Activated naive CD4-positive, alpha-beta T cell (primary cell): ENCODE data around the gene SLC30A2.

ENCODE experiments used
- DNase-seq, 4 experiments: peaks; one replicate each; lab custom pipeline; 2025; lab: John Stamatoyannopoulos, UW

SLC30A2 gene

DNA sequence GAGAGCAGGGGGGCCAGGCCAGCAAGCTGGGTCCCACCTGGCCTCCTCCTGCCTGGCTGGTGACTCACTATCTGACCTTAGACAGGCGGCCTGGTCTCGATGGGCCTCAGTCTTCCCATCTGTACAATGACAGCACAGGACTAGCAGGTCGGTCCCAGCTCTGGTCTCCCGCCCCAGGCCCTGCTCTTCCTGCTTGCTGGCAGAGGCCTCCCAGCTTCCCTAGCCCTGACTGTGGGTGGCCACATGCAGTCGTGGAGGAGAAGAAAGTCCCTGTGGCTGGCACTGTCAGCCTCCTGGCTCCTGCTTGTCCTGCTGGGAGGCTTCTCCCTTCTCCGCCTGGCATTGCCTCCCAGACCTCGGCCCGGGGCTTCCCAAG lies 23.5 kb downstream of the SLC30A2 start:
- no peak for DNase-seq

DNA sequence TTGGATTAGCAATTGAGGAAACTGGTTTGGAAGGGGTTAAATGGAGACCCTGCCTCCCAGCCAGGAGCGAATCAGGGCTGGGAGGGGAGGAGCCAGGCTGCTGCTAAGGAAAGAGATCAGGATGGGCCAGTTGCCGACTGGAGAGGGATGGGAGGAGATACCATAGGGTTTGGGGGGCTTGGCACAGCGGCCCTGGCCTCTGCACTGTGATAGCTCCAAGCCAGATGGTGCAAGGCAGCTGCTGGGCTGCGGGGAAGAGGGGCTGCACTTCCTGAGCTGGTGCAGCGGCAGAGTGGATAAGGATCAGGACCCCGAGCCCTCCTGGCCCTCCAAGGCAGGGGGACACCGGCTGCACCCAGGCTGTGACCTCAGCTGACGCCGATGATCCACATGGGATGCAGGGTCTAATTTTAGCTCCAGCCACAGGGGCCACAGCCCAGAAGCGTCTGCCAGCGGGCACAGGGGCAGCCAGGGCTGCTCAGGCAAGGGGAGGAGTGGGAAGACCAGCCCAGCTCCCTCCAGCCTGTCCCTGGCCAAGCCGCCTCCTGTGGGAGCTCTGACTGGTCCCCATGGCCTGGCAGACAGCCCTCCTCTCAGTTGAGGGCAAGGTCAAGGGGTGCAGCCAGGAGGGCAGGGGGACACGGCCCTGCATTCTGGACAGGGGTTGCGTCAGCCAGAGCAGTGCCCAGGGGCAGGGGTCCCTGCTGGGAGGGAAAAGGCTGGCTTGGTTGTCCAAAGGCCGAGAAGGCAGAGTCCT lies 24.1 kb downstream of the SLC30A2 start, which contains the start of gene EXTL1:
Gene EXTL1 (plus strand): TSS at position 129 of the 757 bp plus-strand sequence. CDS start 872 bp downstream, outside the sequence.
- no peak for DNase-seq

DNA sequence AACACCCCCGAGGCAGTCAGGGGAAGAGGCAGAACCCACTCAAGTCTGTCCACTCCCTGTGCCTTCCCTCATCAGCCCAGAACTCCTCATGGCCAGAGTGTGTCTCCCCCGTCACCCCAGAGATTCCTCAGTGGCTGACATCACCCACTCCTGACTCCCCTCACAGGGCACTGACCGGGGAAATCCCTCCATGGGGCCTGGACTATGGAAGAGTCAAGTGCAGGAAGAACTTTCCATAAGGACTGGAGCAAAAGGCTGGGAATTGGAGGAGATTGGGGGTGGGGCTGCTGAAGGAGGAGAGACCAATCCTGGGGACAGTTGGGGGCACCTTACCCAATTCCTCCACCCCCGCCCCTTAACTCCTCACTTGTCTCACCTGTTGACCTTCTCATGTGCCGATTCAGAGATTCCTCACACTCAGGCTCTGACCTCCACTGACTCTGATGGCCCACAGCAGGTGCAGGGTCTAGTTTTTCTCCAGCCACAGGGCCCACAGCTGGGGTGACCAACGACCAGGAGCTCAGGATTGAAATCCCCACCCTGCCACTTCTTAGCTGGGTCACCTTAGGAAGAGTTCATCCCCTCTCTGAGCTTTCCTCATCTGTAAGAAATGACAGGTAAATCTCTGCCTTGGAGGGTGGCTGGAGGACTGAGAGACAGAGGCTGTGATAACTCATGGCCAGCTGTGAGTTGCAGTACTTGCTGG lies 24.8 kb downstream of the SLC30A2 start:
- DNase-seq = no peak

DNA sequence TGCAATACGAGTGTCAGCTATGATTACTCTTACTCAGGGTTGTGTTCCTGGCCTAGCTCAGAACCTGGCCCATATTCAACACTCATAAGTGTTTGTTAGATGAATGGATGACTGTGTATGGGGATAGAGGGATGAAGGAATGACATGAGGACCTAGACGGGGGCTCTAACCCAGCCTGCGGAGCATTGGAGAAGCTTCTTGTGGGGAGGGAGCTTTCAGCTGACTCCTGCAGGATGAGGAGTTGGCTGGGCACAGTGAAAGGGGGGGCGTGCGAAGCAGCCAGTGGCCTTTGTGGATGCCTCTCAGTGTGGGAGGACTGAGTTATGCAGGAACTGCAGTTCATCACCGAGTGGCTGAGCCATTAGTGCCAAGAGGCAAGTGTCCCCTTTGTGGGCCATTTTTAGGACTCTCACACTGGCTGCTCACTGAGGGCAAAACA lies 25.6 kb downstream of the SLC30A2 start:
- DNase-seq = no peak

DNA sequence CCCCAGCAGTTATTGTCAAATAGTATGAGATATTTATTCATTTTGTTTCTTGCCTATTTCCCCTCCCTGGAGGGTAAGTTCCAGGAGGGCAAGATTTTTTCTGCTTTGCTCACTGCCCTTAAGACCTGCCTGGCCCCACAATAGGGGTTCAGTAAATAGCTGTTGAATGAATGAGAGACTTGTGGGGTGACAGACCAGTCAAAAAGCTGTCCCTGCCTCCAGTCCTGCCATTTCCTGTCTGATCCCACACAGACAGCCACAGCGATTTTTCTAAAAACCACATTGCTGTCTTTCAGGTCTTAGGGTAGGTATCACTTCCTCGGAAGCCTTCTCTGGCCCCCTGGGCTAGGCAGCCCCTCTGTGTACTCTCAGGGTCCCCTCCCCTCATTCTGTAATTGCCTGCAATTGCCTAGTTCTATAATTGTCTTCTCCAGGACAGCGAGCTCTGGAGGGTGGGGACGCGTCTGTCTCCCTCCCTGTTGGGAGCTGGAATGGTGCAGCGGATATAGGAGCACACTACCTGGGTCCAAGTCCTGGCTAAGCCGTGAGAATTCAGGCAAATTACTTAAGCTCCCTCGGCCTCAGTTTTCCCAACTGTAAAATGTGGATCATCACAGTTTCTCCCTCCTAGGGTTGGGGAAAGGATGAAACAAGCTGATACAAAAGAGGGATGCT lies 26.1 kb downstream of the SLC30A2 start:
- DNase-seq = no peak

DNA sequence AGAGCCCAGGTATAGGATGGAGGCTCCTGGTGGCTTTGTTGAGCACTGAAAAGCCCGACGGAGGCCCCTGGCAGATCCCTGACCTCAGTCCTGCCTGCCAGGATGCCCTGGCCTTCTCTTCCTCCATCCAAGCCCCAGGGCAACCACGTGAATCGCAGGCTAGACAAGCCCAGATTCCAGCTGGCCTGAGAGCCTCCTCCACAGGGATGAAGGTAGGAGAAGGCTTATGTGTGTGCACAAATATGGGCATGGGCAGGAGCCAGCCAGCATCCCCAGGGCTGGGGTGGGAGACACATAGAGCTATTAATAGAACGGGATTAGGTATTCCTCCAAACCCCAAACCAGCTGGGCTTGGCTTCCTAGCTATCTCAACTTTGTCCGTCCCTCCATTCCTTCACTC lies 28.3 kb downstream of the SLC30A2 start:
- no peak for DNase-seq

DNA sequence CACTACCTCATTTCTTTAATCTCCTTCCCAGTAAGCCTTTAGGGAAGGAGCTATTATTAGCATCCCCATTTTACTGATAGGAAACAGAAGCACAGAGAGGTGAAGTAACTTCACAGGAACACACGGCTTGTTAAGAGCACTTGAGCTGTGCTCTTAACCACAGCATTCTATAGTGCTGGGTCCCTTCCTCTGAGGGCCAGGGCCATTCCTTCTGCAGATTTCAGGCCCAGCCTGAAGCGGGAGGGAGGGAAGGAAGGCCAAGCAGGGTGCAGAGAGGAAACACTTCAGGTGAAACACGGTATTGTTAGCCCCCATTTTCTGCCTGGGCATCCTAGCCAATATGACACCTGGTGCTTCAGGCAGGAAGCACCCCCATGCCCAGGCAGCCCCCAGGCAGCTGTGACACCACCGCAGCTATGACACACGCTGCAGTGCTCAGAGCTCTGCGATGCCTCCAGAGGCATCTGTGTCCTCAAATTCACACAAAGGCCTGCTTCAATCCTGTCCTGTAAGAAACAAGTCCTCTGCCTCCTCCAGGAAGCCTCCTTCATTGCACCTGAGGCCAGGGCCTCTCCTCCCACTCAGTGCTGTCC lies 28.9 kb downstream of the SLC30A2 start:
- DNase-seq = no peak

DNA sequence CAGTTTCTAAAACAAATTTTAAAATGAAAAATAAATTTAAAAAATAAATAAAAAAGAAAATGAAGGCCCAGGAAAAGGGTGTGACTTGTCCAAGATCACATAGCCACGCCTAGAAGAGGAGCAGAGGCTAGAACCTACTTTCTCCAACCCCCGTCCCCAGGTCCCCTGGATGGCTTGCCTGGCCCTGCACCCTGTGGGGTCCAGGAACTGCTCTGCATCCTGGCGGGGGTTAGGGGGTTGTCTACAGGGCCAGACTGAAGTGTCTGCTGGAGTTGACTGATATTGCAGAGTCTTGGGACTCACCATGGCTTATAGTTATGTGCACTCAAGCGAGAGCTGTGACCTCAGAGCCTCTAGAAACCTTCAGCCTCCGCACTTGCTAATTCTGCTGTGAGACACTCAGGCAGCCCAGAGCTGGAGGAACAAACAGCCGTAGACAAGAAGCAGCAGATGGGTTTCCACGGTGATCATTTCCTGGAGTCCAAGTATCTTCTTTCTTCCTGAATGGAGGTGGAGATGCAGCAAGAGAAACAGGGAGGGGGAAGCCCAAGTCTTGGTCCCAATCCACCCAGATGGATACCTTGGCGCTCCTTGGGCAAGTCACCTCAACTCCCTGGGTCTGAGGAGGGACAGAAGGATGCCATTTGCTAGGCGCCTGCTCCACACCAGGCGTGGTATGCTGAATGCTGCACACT lies 29.5 kb downstream of the SLC30A2 start:
- no peak for DNase-seq

DNA sequence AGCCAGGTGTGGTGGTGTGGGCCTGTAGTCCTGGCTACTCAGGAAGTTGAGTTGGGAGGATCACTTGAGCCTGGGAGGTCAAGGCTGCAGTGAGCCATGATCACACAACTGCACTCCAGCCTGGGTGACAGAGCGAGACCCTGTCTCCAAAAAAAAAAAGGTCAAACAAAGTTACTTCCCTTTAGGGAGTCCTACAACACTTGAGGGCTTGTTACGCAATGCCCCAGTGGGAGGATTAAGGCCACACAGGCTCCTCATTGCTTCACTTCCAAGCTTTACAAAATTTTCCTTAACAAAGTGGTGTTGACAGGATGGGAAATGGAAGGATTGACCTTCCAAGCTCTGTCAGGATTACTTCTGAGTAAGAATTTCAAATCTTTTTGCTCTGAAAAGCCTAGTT lies 30.6 kb downstream of the SLC30A2 start:
- no peak for DNase-seq

DNA sequence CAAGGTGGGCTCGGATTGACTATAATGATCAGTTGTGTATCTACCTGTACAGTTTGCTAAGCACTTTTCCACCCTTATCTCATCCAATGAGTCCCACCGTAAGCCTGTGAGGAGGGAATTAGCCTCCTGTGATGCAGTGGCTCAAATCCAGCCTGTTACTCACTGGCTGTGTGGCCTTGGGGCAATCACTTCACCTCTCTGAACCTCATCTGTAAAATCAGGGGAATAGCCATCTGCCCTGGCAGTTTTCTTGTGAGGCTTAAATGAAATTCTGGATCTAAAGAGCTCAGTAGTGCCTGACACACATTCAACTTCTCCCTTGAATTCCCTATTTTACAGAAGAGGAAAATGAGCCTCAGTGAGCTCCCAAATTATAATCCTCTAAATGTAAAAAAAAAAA lies 31.7 kb downstream of the SLC30A2 start:
- no peak for DNase-seq

DNA sequence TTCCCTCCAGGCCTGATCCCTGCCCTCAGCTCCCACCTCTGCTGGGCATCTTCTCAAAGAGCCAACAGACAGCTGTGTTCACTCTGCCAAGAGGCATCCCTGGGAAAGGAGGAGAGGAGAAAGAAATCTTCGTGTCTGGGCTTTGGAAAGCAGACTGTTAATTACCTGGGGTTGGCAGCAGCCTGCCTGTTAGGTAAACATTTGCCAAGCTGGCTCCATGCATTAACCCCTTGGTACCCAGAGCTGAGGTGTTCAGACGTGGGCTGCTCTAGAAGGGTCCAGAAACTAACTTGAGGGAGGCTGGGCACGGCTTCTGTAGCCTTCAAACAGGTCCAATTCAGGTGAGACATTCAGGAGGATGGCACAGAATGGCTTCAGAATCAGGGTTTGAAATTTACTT lies 33.1 kb downstream of the SLC30A2 start:
- DNase-seq = no peak

DNA sequence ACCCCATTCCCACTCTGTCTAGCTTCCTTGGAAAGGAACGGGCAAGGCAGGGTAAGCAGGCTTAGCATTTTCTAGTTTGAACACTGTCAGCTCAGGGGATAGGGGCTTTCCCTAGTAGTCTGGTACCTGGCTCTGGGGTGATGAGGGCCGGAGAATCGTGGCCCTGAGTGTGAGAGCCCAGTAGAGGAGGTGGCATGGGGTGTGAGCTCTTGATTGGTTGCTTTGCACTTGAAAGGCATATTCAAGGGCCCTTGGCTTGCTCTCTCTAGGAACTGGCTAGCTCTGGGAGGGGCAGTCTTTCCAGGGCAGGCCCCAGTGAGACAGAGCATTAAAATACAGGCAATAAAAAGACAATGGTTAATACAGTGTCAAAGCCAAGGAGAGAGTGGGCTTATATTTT lies 35.1 kb downstream of the SLC30A2 start:
- DNase-seq = no peak

DNA sequence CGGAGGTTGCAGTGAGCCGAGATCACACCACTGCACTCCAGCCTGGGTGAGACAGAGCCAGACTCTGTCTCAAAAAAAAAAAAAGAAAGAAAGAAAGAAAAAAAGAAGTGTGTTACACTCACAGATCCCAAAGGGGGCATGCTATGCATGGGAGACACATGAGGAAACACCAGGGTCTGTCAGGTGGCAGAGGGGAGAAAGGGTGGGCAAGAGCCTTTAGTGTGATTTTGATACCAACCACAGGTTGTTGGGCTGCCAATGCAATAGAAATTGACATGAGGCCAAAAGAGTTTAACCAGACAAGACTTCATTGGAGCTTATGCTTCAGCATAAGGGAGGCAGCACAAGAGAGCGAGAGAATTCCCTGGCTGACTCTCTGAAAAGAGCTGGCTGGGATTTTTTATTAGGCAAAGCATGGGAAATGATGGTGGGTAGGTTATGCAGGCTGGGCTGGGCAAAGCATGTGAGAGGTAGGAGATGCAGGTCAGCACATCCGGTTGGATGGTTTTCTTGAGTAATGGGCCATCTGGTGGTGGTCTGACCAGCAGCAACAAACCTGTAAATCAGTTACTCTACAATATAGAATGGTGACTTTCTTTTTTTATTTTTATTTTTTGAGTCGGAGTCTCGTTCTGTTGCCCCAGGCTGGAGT lies 36.0 kb downstream of the SLC30A2 start:
- DNase-seq = no peak

DNA sequence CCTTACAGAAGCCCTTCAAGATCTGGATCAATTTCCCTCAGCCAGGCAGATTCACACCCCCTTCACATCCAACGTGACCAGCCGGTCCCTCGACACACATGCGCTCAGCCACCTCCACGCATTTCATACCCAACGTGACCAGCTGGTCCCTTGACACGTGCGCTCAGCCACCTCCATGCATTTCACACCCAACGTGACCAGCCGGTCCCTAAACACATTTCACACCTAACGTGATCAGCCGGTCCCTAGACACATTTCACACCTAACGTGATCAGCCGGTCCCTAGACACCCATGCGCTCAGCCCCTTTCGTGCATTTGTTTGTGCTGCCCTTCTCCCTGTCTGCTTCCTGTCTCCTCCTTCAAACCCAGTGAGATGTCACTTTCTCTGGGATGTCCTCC lies 39.2 kb downstream of the SLC30A2 start:
- DNase-seq = no peak

DNA sequence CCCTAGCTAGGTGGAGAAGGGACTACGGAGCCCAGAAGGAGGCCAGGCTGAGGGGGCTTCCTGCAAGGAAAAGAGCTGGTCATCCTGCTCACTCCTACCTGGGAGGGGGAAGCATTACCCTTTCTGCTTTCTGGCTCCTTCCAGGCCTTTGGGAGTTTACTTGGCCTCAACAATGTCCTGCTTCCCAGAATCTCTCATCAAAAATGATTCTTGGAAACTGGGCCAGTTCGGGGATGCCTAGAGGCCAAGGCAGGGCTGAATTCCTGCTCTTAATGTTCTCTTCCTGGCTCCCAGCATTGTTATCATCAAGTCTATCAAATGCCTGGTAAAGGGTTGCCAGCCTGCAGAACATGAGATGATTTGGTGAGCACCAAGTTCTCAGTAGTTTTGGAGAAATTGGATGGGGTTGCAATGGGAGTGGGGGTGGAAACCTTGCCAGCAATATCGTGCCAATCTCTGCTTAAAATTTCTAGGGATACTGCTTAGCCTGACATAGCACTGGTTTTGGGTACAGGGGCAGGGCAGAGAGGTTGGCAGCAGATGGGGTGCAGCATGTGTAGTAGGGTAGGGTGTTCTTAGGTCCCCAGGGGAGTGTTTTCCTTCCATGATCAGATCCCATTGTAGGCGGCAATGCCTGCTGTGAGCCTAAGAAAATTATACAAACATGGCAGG lies 40.3 kb downstream of the SLC30A2 start:
- no peak for DNase-seq

DNA sequence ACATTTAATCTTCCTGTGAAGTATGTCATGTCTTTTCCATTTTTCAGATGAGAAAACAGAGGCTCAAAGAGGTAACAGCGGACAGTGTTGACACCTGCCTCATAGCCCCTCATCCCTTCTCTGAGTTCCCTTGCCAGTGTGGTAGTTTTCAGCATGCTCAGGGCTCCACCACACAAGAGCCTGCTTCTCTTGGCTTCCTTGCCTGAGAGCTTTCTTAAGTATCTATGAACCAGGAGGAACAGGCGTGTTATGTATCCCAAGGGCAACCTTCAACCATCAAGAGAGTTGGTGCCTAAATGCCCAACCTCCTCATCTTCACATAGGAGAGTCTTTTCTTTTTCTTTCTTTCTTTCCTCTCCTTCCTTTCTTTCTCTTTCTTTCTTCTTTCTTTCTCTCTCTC lies 42.2 kb downstream of the SLC30A2 start:
- no peak for DNase-seq

DNA sequence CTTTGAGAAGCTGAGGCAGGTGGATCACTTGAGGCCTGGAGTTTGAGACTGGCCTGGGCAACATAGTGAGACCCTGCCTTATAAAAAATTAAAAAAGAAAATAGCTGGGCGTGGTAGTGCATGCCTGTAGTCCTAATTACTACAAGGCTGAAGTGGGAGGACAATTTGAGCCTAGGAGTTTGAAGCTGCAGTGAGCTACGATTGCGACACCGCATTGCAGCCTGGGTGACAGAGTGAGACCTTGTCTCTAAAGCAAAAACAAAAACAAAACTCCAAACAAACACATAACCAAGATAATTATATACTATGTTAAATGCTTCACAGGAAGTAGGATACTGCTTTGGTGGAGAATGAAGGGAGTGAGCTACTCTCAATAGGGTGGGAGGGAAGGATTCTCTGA lies 42.7 kb downstream of the SLC30A2 start:
- no peak for DNase-seq

DNA sequence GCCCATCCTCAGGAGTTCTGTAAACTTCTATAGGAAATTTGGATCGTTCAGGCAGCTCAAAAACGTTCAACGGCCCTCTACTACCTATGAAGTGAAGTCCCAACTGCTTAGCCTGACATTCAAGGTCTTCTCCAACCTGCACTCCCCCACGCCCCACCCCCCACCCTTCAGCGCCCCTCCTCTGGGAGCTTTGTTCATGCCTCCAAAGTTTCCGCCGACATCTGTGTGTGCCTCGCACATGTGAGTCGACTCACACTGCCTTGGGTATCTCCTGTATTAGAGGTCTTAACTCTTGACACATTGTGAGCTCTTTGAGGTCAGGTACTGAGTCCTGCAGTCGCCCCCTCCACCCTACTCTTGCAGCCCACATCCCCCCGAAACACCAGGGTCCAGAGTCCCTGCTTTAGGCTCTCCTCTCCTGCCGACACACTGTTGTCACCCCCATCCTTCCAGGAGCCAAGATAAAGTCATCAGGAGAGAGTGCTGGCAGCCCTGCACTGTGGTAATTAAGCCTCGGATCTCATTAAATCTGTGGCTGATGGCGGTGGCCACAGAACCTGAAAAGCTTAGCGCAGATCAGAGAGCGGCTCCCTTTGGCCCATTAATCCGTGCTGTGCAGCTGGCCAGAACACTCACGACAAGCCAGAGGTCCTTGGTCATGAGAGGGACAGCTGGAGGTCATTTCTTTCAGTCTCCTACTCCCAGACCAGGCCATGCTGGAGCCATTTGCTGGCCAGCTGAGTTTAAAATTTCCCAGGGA lies 46.7 kb downstream of the SLC30A2 start:
- DNase-seq = no peak

DNA sequence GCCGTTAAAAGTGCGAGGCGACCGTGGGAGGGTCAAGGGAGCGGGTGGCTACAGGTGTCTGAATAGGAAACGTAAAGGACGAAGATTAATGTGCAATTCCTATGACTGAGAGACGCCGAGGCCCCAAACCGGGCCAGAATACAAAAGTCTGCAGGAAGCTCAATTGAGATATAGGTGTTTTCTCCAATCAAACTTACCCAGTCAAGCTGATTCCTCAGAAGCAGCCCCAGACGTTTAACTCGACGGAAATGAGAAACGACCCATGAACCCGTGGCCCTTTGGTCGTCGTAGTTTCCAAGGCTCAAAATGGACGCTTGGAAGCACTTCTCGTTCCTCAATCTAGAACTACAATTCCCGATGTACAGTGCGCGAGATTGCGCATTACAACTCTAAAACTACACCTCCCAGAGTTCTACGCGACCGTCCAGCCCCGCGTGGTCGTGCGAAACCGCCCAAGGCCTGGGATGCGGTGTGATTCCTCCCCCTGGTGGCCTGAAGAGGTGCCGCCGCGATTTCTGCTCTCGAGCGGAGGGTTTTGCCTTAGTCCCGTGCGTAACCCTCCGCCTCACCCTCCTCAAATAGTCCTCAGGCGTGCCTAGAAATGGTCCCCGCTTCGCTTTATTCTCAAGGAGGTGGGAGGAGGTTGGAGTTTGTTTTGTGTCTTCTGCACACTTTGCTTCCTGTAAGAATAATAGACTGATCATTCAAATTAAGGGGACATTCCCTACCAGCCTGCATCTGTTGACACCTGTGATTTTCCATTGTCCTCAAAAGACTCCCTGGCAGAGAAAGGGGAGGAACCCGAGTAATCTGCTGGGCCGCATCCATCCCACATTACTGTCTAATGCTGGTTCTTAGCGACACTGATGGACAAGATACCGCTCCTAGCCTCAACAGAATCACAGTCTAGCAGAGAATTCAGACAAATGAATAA lies 47.8 kb downstream of the SLC30A2 start, which contains the start of gene PAFAH2:
Gene PAFAH2 (minus strand): TSS at position 236 of the 934 bp plus-strand sequence. CDS start 7,247 bp downstream, outside the sequence.
- peak; percentile 87 to 93 (median 92) for DNase-seq
